Neural cell (in vitro differentiated cells): ENCODE results near the gene MYADML2. TPM values are rescaled to one million over a fixed set of nuclear protein-coding genes. Genes with fewer than 3 reads are reported as not detected.

ENCODE experiments used
- H2AFZ ChIP-seq: fragments of 200-600, 300-800 bp; sonication (generic), shearing (Covaris generic); 2 replicates; pipeline ENCODE4 v1.6.0; 2014; ENCODE audit warnings: low read depth, mild to moderate bottlenecking, antibody characterized with exemption, low read length, moderate library complexity
- H3F3A ChIP-seq: fragments of 200-600 bp; shearing (Covaris generic); 2 replicates; pipeline ENCODE4 v1.6.1; 2016; ENCODE audit warnings: mild to moderate bottlenecking, moderate library complexity, mixed read lengths, antibody characterized with exemption, low read length; ENCODE audit not compliant: insufficient read depth, poor library complexity, severe bottlenecking
- H3K27ac ChIP-seq: fragments of 200-600, 300-800 bp; sonication (generic), shearing (Covaris generic); 2 replicates; pipeline ENCODE4 v1.5.1; 2014; ENCODE audit warnings: mild to moderate bottlenecking, low read length, moderate library complexity
- H3K27me3 ChIP-seq: fragments of 300-800, 200-600 bp; sonication (generic), shearing (Covaris generic); 2 replicates; pipeline ENCODE4 v1.6.0; 2014; ENCODE audit warnings: mild to moderate bottlenecking, low read depth, low read length, moderate library complexity; ENCODE audit not compliant: insufficient read depth
- H3K36me3 ChIP-seq: fragments of 300-800, 200-600 bp; sonication (generic), shearing (Covaris generic); 2 replicates; pipeline ENCODE4 v1.5.1; 2014; ENCODE audit warnings: mild to moderate bottlenecking, antibody characterized with exemption, low read length, moderate library complexity; ENCODE audit not compliant: insufficient read depth
- H3K4me2 ChIP-seq: fragments of 300-800, 200-600 bp; sonication (generic), shearing (Covaris generic); 2 replicates; pipeline ENCODE4 v1.6.0; 2014; ENCODE audit warnings: mild to moderate bottlenecking, low read length
- H3K4me3 ChIP-seq: fragments of 300-800, 200-600 bp; sonication (generic), shearing (Covaris generic); 2 replicates; pipeline ENCODE4 v1.5.1; 2014; ENCODE audit warnings: mild to moderate bottlenecking, low read length, moderate library complexity
- H3K79me2 ChIP-seq: fragments of 200-600 bp; shearing (Covaris generic); replicated peaks from 2 replicates; pipeline ENCODE4 v1.6.0; 2014; ENCODE audit warnings: mild to moderate bottlenecking, low read length, moderate library complexity; ENCODE audit not compliant: insufficient read depth
- H3K9ac ChIP-seq: fragments of 300-800, 200-600 bp; sonication (generic), shearing (Covaris generic); 2 replicates; pipeline ENCODE4 v1.6.1; 2016; ENCODE audit warnings: mild to moderate bottlenecking, low read length, mixed read lengths
- H3K9me2 ChIP-seq: fragments of 200-600 bp; shearing (Covaris generic); 2 replicates; pipeline ENCODE4 v1.6.1; 2016; ENCODE audit warnings: mild to moderate bottlenecking, low read length, mixed read lengths; ENCODE audit not compliant: insufficient read depth
- H3K9me3 ChIP-seq: fragments of 200-600, 300-800 bp; sonication (generic), shearing (Covaris generic); 2 replicates; pipeline ENCODE4 v1.6.1; 2016; ENCODE audit warnings: mild to moderate bottlenecking, mixed run types, low read length, moderate library complexity, mixed read lengths
- H4K20me1 ChIP-seq: fragments of 200-600 bp; shearing (Covaris generic); 2 replicates; pipeline ENCODE4 v1.6.1; 2016; ENCODE audit warnings: mild to moderate bottlenecking, mixed run types; ENCODE audit not compliant: insufficient read depth
- EP300 ChIP-seq: fragments of 450-650 bp; conservative IDR thresholded peaks from 2 replicates; pipeline ENCODE4 v1.6.1; 2014; ENCODE audit warnings: antibody characterized with exemption, mild to moderate bottlenecking, moderate library complexity; ENCODE audit not compliant: poor library complexity, severe bottlenecking
- EZH2 ChIP-seq: fragments of 200-600, 300-800 bp; shearing (Covaris generic), sonication (generic); IDR thresholded peaks from 2 replicates; pipeline ENCODE4 v1.6.1; 2014; ENCODE audit warnings: antibody characterized with exemption, low read length, borderline replicate concordance, mild to moderate bottlenecking; ENCODE audit not compliant: insufficient read depth, poor library complexity, severe bottlenecking
- MXI1 ChIP-seq: fragments of 450-650 bp; conservative IDR thresholded peaks from 2 replicates; pipeline ENCODE4 v1.6.1; 2014; ENCODE audit warnings: antibody characterized with exemption, mild to moderate bottlenecking; ENCODE audit not compliant: poor library complexity, severe bottlenecking
- POLR2AphosphoS5 ChIP-seq: IDR thresholded peaks from 2 replicates; pipeline ENCODE4 v1.6.1; 2012
- RAD21 ChIP-seq: fragments of 450-650 bp; conservative IDR thresholded peaks from 2 replicates; pipeline ENCODE4 v1.6.1; 2014; ENCODE audit warnings: antibody characterized with exemption, mild to moderate bottlenecking, moderate library complexity
- REST ChIP-seq: IDR thresholded peaks from 2 replicates; pipeline ENCODE4 v1.6.1; 2012; ENCODE audit warnings: borderline replicate concordance
- SMC3 ChIP-seq: fragments of 450-650 bp; conservative IDR thresholded peaks from 2 replicates; pipeline ENCODE4 v1.6.1; 2014; ENCODE audit warnings: antibody characterized with exemption, mild to moderate bottlenecking, moderate library complexity; ENCODE audit not compliant: poor library complexity
- TAF1 ChIP-seq: IDR thresholded peaks from 2 replicates; pipeline ENCODE4 v1.6.1; 2012; ENCODE audit warnings: low read depth
- polyA plus RNA-seq: library from polyadenylated mRNA; depleted of rRNA; stranded (reverse); fragments of >200 nt; gene quantifications from 2 replicates; pipeline ENCODE4 v1.2.3, GENCODE V29; 2014
- TF ChIP-seq, protein P1 (sequence below): fragments of 450-650 bp; IDR thresholded peaks from 2 replicates; pipeline ENCODE4 v1.5.1; 2014; ENCODE audit warnings: antibody characterized with exemption, mild to moderate bottlenecking, moderate library complexity; ENCODE audit not compliant: poor library complexity, severe bottlenecking

The MYADML2 gene
- polyA plus RNA-seq, 1 donor from 2014 or later = 1.1 TPM

DNA sequence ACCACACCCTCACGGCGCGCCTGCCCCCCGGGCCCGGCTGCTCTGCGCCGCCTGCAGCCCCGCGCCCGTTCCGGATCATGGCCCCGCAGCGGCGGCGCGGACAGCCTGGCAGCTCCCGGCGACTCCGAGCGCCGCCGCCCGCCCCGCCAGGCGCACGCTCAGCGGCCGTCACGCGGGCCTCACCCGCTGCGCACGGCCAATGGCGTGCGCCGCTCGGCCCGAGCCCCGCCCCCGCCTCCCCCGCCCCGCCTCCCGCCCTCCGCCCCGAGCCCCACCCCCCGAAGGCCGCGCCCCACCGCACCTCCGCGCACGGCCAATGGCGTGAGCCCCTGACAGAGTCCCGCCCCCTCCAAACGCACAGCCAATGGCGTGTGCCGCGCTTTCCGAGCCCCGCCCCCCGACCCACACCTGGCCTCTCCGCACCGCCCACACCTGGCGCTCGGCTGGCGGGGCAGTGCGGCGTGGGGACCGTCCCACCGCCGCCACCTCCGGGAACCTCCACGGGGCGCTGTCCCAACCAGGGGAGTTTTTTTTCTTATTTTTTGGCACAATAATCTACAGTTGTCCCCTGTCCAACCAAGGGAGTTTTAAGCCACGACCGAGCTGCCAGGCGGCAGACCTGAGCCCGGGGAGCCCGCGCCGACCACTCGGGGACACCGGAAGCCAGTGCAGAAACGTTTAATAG lies 35.6 kb downstream of the MYADML2 start, which contains the start of gene PCYT2:
Gene PCYT2 (minus strand): TSS at position 123 of the 685 bp plus-strand sequence. CDS start 44 bp downstream, at position 79.
- H3K4me3 ChIP-seq = peak within 1 kb of the TSS; percentile 88
- no peaks in the 10 kb centered on the region for H3K36me3 ChIP-seq
- no peak within 1 kb of the TSS for H3K27ac ChIP-seq
- no peak for TF ChIP-seq MXI1
- no peak for TF ChIP-seq POLR2AphosphoS5
- peak; percentile 2 for TF ChIP-seq RAD21
- no peak for TF ChIP-seq EP300
- no peak for TF ChIP-seq EZH2
- H3K9me2 ChIP-seq = no peaks in the 10 kb centered on the region
- H4K20me1 ChIP-seq = no peaks in the 10 kb centered on the region
- H3K4me2 ChIP-seq = peak within 1 kb of the TSS; percentile 91
- no peaks in the 10 kb centered on the region for H3K79me2 ChIP-seq
- peak within 1 kb of the TSS; percentile 69 for H3K9ac ChIP-seq
- H3F3A ChIP-seq = no peaks in the 10 kb centered on the region
- no peak within 1 kb of the TSS for H2AFZ ChIP-seq
- no peaks in the 10 kb centered on the region for H3K9me3 ChIP-seq
- H3K27me3 ChIP-seq = no peaks in the 10 kb centered on the region

DNA sequence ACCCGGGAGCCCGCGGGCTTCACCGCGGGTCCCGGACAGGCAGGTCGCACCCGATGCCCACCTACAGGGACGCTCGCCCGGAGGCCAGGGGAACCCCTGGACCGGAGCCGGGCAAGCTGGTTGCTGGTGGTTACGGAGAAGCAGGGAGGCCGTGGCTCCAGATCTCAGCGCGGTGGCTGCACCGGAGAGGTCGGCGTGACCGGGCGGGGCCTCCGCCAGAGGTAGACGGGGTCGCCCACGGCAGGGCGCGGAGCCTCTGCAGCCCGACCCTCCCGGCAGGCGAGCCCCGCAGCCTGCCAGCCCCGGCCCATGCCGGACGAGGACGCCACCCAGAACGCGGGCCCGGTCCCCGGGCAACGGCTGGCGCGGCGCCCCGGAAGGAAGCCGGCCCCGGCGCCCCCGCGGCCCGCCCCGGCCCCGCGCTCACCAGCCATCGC lies 36.2 kb downstream of the MYADML2 start:
- TF ChIP-seq, protein P1, sequence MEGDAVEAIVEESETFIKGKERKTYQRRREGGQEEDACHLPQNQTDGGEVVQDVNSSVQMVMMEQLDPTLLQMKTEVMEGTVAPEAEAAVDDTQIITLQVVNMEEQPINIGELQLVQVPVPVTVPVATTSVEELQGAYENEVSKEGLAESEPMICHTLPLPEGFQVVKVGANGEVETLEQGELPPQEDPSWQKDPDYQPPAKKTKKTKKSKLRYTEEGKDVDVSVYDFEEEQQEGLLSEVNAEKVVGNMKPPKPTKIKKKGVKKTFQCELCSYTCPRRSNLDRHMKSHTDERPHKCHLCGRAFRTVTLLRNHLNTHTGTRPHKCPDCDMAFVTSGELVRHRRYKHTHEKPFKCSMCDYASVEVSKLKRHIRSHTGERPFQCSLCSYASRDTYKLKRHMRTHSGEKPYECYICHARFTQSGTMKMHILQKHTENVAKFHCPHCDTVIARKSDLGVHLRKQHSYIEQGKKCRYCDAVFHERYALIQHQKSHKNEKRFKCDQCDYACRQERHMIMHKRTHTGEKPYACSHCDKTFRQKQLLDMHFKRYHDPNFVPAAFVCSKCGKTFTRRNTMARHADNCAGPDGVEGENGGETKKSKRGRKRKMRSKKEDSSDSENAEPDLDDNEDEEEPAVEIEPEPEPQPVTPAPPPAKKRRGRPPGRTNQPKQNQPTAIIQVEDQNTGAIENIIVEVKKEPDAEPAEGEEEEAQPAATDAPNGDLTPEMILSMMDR = no peak
- TF ChIP-seq EP300 (no peak), MXI1 (peak; percentile 71), RAD21 (peak; percentile 12), REST (no peak), SMC3 (peak; percentile 14), TAF1 (no peak), POLR2AphosphoS5 (no peak)

More for the DNA sequence above, 36.2 kb downstream of the MYADML2 start:
- H3K79me2 ChIP-seq = no peaks in the 10 kb centered on the region
- no peaks in the 10 kb centered on the region for H3K36me3 ChIP-seq
- peak overlapping the region; percentile 91 for H3K4me2 ChIP-seq
- no peaks in the 10 kb centered on the region for H3K9me2 ChIP-seq
- H3K27ac ChIP-seq = no peak overlapping the region
- no peaks in the 10 kb centered on the region for H4K20me1 ChIP-seq
- H2AFZ ChIP-seq = no peak overlapping the region
- H3F3A ChIP-seq = no peaks in the 10 kb centered on the region
- H3K9ac ChIP-seq = peak overlapping the region; percentile 69
- no peaks in the 10 kb centered on the region for H3K27me3 ChIP-seq
- peak overlapping the region; percentile 88 for H3K4me3 ChIP-seq
- H3K9me3 ChIP-seq = no peaks in the 10 kb centered on the region
